K562 (cell line): ENCODE results near the gene DENND4C. TPM values are rescaled to one million over a fixed set of nuclear protein-coding genes. Genes with fewer than 3 reads are reported as not detected.

ENCODE experiments used
- ATAC-seq: fragments of 200-7000 bp; cut with Tn5 transposase; 3 replicates; pipeline ENCODE4 v1.9.1; 2020; ENCODE audit warnings: moderate library complexity
- BruUV-seq: library from RNA; stranded (reverse); fragments of 400-500 nt; replicated peaks from 2 replicates; lab custom pipeline; 2021; lab: Mats Ljungman, UMichigan
- CTCF ChIA-PET: fragments of 300-600 bp; formaldehyde crosslinking; extraction: SDS; loops from one replicate; lab custom pipeline; 2021; ENCODE audit warnings: low intra/inter-chr PET ratio; lab: Yijun Ruan, JAX
- POLR2A ChIA-PET: fragments of 300-600, 350-650 bp; sonication (Branson Sonifier 250); formaldehyde crosslinking; extraction: SDS; loops from one replicate; lab custom pipeline; 2021; ENCODE audit warnings: antibody characterized with exemption, inconsistent platforms; lab: Yijun Ruan, JAX
- DNase-seq, 4 experiments: peaks; one replicate each; pipeline versions ENCODE4 v3.0.0 to v3.0.0-alpha.2; 2011 to 2018; ENCODE audit warnings: low spot score in 3 of 4, mixed read lengths in 3 of 4; ENCODE audit errors: extremely low read depth in 1 of 4
- FAIRE-seq: peaks from 2 replicates; lab custom pipeline; 2011; peaks lifted over from hg19 to GRCh38; lab: Jason Lieb, UNC
- H2AFZ ChIP-seq: 2 replicates; pipeline ENCODE4 v1.6.0; 2011; ENCODE audit warnings: low read depth, low read length, control low read depth, inconsistent platforms
- H3K27ac ChIP-seq: fragments of 200-600 bp; 3 replicates; pipeline ENCODE4 v1.8.0; 2011; ENCODE audit warnings: low read depth, mild to moderate bottlenecking, control low read depth, inconsistent platforms, low read length, moderate library complexity, mixed read lengths; ENCODE audit errors: extremely low read depth
- H3K27me3 ChIP-seq, 2 experiments: fragments of 300-600 bp in 1 of 2; 2 replicates in 1 of 2; 3 replicates in 1 of 2; pipeline versions ENCODE4 v1.6.0 to v1.8.0; 2011; ENCODE audit warnings: inconsistent platforms in 2 of 2, low read length in 2 of 2, mild to moderate bottlenecking in 1 of 2, mixed read lengths in 1 of 2, moderate library complexity in 1 of 2; ENCODE audit not compliant: control insufficient read depth in 2 of 2, insufficient read depth in 2 of 2
- H3K36me3 ChIP-seq: fragments of 300-600 bp; 3 replicates; pipeline ENCODE4 v1.8.0; 2011; ENCODE audit warnings: mild to moderate bottlenecking, low read length, inconsistent platforms; ENCODE audit not compliant: control insufficient read depth, insufficient read depth
- H3K4me1 ChIP-seq, 2 experiments: fragments of 200-600 bp in 1 of 2; replicated peaks in 1 of 2; 2 replicates in 1 of 2; 3 replicates in 1 of 2; pipeline versions ENCODE4 v1.5.1 to v1.8.0; 2011; ENCODE audit warnings: inconsistent platforms in 2 of 2, low read length in 2 of 2, mild to moderate bottlenecking in 1 of 2, mixed read lengths in 1 of 2, moderate library complexity in 1 of 2; ENCODE audit not compliant: control insufficient read depth in 2 of 2, insufficient read depth in 2 of 2
- H3K4me2 ChIP-seq: 2 replicates; pipeline ENCODE4 v1.6.1; 2011; ENCODE audit warnings: low read length, control low read depth, inconsistent platforms, mixed read lengths; ENCODE audit not compliant: insufficient read depth
- H3K4me3 ChIP-seq: fragments of 200-600 bp; sonication (generic), shearing (Covaris generic); 2 replicates; pipeline ENCODE4 v1.5.1; 2016; ENCODE audit warnings: control low read depth, inconsistent platforms
- H3K79me2 ChIP-seq: fragments of 200-600 bp; 3 replicates; pipeline ENCODE4 v1.8.0; 2011; ENCODE audit warnings: low read length, inconsistent platforms; ENCODE audit not compliant: control insufficient read depth, insufficient read depth
- H3K9ac ChIP-seq, 2 experiments: 2 replicates each; pipeline versions ENCODE4 v1.6.0 to v1.6.1; 2011; ENCODE audit warnings: low read depth in 2 of 2, low read length in 2 of 2, control low read depth in 1 of 2, inconsistent platforms in 1 of 2, mild to moderate bottlenecking in 1 of 2, mixed read lengths in 1 of 2; ENCODE audit not compliant: insufficient read depth in 1 of 2
- H3K9me1 ChIP-seq: one replicate; pipeline ENCODE4 v1.6.0; 2011; ENCODE audit warnings: inconsistent platforms, mild to moderate bottlenecking, low read length, moderate library complexity; ENCODE audit not compliant: control insufficient read depth, insufficient read depth
- H3K9me3 ChIP-seq: replicated peaks from 2 replicates; pipeline ENCODE4 v1.5.1; 2011; ENCODE audit warnings: low read depth, low read length, inconsistent platforms; ENCODE audit not compliant: control insufficient read depth, insufficient read depth
- H4K20me1 ChIP-seq: replicated peaks from 2 replicates; pipeline ENCODE4 v1.6.1; 2011; ENCODE audit warnings: low read length, inconsistent platforms, mixed read lengths; ENCODE audit not compliant: control insufficient read depth, insufficient read depth
- BRCA1 ChIP-seq, 2 experiments: fragments of 450-650 bp in 1 of 2; sonication (generic) in 1 of 2; formaldehyde crosslinking in 1 of 2; IDR thresholded peaks; 2 replicates each; pipeline versions ENCODE4 v1.5.0 to v1.6.1; 2017 to 2020; ENCODE audit warnings: mild to moderate bottlenecking in 1 of 2, missing genetic modification reagents in 1 of 2
- CBX2 ChIP-seq: fragments of 200-600 bp; sonication (generic); IDR thresholded peaks from one replicate; pipeline ENCODE4 v1.6.1; 2012; ENCODE audit warnings: mild to moderate bottlenecking, low read length, inconsistent platforms; ENCODE audit not compliant: insufficient read depth, poor library complexity, severe bottlenecking
- CBX5 ChIP-seq: IDR thresholded peaks from 2 replicates; pipeline ENCODE4 v1.6.1; 2014; ENCODE audit warnings: low read depth, borderline replicate concordance
- CHD1 ChIP-seq: fragments of 200-600 bp; sonication (generic); IDR thresholded peaks from one replicate; pipeline ENCODE4 v1.6.1; 2012; ENCODE audit warnings: mild to moderate bottlenecking, moderate library complexity, low read length, inconsistent platforms
- COPS2 ChIP-seq: fragments of 450-650 bp; conservative IDR thresholded peaks from 2 replicates; pipeline ENCODE4 v1.6.1; 2016; ENCODE audit warnings: mild to moderate bottlenecking, moderate library complexity
- GABPB2 ChIP-seq: fragments of 250-450 bp; sonication (Bioruptor Pico); conservative IDR thresholded peaks from 2 replicates; pipeline ENCODE4 v1.5.1; 2021; ENCODE audit warnings: mild to moderate bottlenecking
- HNRNPK ChIP-seq: fragments of 200-400 bp; formaldehyde crosslinking; IDR thresholded peaks from one replicate; pipeline ENCODE4 v1.6.1; 2018; ENCODE audit warnings: mild to moderate bottlenecking, low read depth, low read length; ENCODE audit not compliant: poor library complexity, severe bottlenecking
- IRF2 ChIP-seq: sonication (generic); formaldehyde crosslinking; IDR thresholded peaks from 2 replicates; pipeline ENCODE4 v1.8.1; 2022; ENCODE audit warnings: mild to moderate bottlenecking, missing genetic modification reagents
- POLR2A ChIP-seq: fragments of 450-650 bp; conservative IDR thresholded peaks from 2 replicates; pipeline ENCODE4 v1.6.1; 2016
- RFX5 ChIP-seq: IDR thresholded peaks from 2 replicates; pipeline ENCODE4 v1.6.1; 2011; ENCODE audit warnings: low read depth, mild to moderate bottlenecking, improper control_type of control experiment, low read length
- RHOXF2B ChIP-seq: fragments of 250-450 bp; sonication (Bioruptor Pico); conservative IDR thresholded peaks from 2 replicates; pipeline ENCODE4 v1.5.1; 2021
- ZNF12 ChIP-seq: sonication (generic); formaldehyde crosslinking; IDR thresholded peaks from 2 replicates; pipeline ENCODE4 v1.4.0; 2020; ENCODE audit warnings: mild to moderate bottlenecking, missing genetic modification reagents
- ZNF347 ChIP-seq: fragments of 450-650 bp; formaldehyde crosslinking; IDR thresholded peaks from 2 replicates; pipeline ENCODE4 v1.4.0; 2020; ENCODE audit warnings: low read depth, mild to moderate bottlenecking, moderate library complexity
- ZNF584 ChIP-seq: fragments of 200-800 bp; sonication (Bioruptor generic); IDR thresholded peaks from 2 replicates; pipeline ENCODE4 v1.6.1; 2016; ENCODE audit warnings: low read depth, mild to moderate bottlenecking, missing genetic modification characterization, missing compliant biosample characterization
- ZNF707 ChIP-seq: fragments of 250-450 bp; sonication (Bioruptor Pico); conservative IDR thresholded peaks from 2 replicates; pipeline ENCODE4 v1.8.0; 2022; ENCODE audit warnings: inconsistent platforms, mild to moderate bottlenecking, moderate library complexity
- whole genome bisulfite sequencing: fragments of 100-300 bp; shearing (Covaris generic); methylation state at CpG from one replicate; pipeline ENCODE4 v1.1.6; 2016; ENCODE audit warnings: low coverage, mixed read lengths; ENCODE audit not compliant: insufficient coverage; ENCODE audit errors: missing lambda C conversion rate; 5-methylcytosine and 5-hydroxymethylcytosine counted together
- in situ Hi-C: fragments of 300-500 bp; cut with MboI; formaldehyde crosslinking; loops from 4 replicates; pipeline ENCODE4 v1.15.0; 2018; ENCODE audit warnings: inconsistent platforms, mixed read lengths
- intact Hi-C: fragments of 100-400 bp; cut with micrococcal nuclease; formaldehyde crosslinking; loops from 2 replicates; pipeline ENCODE4 v1.14.2; 2022
- polyA plus RNA-seq, 8 experiments: library from polyadenylated mRNA; depleted of rRNA in 4 of 8; stranded (reverse) in 5 of 8; unstranded in 3 of 8; fragments of >200 nt; fragmentation: Nextera tagmentation in 2 of 8; fragmentation: Illumina TruSeq in 1 of 8; extraction: Ambion mirVana in 2 of 8; extraction: Trizol in 1 of 8; gene quantifications; 2 replicates each; pipeline versions ENCODE4 v1.2.1 to v1.2.3, GENCODE V29; 2011 to 2014; ENCODE audit warnings: inconsistent platforms in 1 of 8, missing spikeins in 1 of 8
- total RNA-seq, 7 experiments: library from RNA; depleted of rRNA in 6 of 7; stranded (reverse); fragments of >200 nt in 6 of 7; fragmentation: Illumina TruSeq in 2 of 7; extraction: Trizol in 2 of 7; gene quantifications; 2 replicates each; pipeline versions ENCODE4 v1.2.1 to v1.2.3, GENCODE V29; 2011 to 2021; ENCODE audit warnings: low replicate concordance in 1 of 7
- TF ChIP-seq, protein P1 (sequence below): fragments of 450-650 bp; IDR thresholded peaks from 2 replicates; pipeline ENCODE4 v1.6.1; 2016; ENCODE audit warnings: missing biosample characterization, missing genetic modification characterization
- TF ChIP-seq, protein P2 (sequence below): fragments of 250-450 bp; sonication (Bioruptor Pico); IDR thresholded peaks from 2 replicates; pipeline ENCODE4 v1.5.0; 2021; ENCODE audit warnings: mild to moderate bottlenecking, moderate library complexity
- TF ChIP-seq, protein P3 (sequence below): sonication (generic); formaldehyde crosslinking; IDR thresholded peaks from 2 replicates; pipeline ENCODE4 v1.8.0; 2022; ENCODE audit warnings: mild to moderate bottlenecking, missing genetic modification reagents

DENND4C gene
- total and polyA plus RNA-seq, 9 of the 15 experiments (the other 6 are each of a cell fraction or from before 2014, with no cell fraction given): 4.8 to 31.8 (median 13.9) TPM

DNA sequence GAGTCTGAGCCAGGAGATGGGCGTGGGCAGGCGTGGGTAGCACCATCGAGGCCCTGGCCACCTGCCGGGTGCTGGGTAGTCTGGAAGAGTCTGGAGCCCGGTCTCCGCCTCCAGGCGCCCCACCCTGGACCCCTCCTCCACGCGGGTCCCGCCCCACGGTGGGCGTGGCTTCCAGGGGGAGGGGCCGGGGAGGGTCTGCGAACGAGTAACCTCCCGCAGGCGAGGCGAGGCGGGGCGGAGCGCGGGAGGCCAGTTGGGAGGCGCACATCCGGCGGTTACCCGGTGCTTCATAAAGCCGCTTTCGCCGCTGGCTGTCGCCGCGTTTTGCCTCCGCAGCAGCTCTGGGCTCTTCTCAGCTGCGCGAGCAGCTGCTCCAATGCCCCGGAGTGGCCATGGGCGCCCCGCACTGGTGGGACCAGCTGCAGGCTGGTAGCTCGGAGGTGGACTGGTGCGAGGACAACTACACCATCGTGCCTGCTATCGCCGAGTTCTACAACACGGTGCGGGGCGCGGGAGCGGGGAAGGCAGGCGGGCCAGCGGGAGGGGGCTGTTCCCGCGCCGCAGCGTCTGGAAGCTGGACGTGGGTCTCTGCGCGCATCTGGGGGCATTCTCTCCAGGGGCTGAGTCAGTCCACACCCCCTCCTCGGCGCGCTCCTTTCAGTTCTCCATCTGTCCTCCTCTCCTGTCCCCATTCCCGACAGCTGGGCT is 178.4 kb downstream of the DENND4C start, which contains the start of gene ACER2:
TSS of gene ACER2 (plus strand) at position 317 of the 708 bp plus-strand sequence. CDS start at position 393, 76 bp downstream.
- Histone ChIP-seq H3K4me2 (peak within 1 kb of the TSS; percentile 83), H3K4me3 (peak within 1 kb of the TSS; percentile 49), H3K9me1 (no peaks in the 10 kb centered on the region), H4K20me1 (no peaks in the 10 kb centered on the region), H3K27ac (peak within 1 kb of the TSS; percentile 66), H2AFZ (peak within 1 kb of the TSS; percentile 79), H3K9ac (peak within 1 kb of the TSS; percentile 54 to 95), H3K79me2 (peaks cover 19% of the 10 kb centered on the region; the same call in 2 of the 3 replicates), H3K27me3 (no peaks in the 10 kb centered on the region), H3K36me3 (no peaks in the 10 kb centered on the region), H3K9me3 (no peaks in the 10 kb centered on the region), H3K4me1 (peaks cover 18 to 19% of the 10 kb centered on the region in 2 experiments; a peak in 4 of 5 replicates)
- in situ Hi-C loops (no loop called here), intact Hi-C loops (loop anchor here (2.0 kb wide), 1 partner anchor 28 kb away; the partner anchor contains the start of gene RPS6)
- ChIA-PET CTCF (no interaction called here), POLR2A (interaction anchor here (0.8 to 1.0 kb wide), 2 partner anchors 13 to 29 kb away, joined by 5 read pairs; partner anchors contain the start of gene RPS6)
- BruUV-seq: TSS peak; percentile 53
- ATAC-seq: peak; percentile 94
- DNase-seq: peak; percentile 93 to 95 (median 94)
- FAIRE-seq: peak; percentile 73
- 0% methylated on average over 9 of the region's 61 CpGs for WGBS
- TF ChIP-seq BRCA1 (IDR thresholded peaks at IDR 0.05): no peak
- no peak for TF ChIP-seq BRCA1 (CRISPR knock-in tag; IDR thresholded peaks at IDR 0.05)
- no peak for TF ChIP-seq ZNF707
- TF ChIP-seq, protein P1, sequence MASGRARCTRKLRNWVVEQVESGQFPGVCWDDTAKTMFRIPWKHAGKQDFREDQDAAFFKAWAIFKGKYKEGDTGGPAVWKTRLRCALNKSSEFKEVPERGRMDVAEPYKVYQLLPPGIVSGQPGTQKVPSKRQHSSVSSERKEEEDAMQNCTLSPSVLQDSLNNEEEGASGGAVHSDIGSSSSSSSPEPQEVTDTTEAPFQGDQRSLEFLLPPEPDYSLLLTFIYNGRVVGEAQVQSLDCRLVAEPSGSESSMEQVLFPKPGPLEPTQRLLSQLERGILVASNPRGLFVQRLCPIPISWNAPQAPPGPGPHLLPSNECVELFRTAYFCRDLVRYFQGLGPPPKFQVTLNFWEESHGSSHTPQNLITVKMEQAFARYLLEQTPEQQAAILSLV (tag): no peak
- TF ChIP-seq, protein P2, sequence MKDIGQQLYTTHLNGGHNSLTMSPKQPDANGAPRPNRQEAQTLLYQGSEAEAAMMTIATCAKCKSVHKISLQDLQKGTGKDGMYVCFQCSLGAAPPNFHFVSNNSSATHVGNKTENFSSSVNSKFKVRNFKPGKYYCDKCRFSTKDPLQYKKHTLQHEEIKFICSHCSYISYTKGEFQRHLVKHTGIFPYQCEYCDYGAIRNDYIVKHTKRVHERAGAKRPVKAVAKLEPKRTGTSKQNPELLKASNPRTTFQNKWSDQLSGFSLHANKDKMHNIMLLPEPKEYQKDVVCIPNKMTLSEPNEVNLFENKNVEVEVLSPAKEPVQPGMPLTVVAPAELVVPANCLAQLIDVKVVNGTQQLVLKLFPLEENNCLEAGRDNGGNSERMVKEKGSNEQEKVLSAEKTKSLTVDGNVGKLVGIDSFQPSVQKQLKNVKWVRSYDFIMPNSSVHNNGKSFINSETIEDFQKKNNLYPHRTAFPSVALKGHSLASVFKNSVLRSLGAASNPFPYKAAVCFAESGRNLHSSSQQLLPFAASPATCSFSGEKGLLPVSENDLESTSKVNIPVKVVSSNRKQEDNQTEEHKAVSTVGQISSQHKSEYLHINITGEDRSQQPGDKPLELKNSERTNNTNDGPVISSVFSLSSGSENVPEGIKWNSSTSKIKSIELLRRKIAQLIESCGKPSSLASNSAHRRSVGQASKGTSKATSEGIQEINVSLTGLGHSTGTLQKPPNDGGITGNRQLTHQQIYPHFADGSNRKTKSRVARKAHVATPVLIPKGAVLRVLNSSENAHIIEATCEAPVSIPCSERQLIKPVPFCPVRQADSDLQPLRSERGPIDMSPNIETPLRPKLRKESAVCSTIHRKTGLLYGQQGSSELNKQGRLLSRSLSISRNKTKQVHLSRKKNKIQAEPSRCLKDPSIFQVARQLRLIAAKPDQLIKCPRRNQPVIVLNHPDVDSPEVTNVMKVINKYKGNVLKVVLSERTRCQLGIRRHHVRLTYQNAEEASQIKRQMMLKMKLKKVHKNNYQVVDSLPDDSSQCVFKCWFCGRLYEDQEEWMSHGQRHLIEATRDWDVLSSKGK (CRISPR knock-in tag): no peak
- TF ChIP-seq RFX5: no peak
- no peak for TF ChIP-seq ZNF584
- no peak for TF ChIP-seq CBX2
- TF ChIP-seq IRF2 (CRISPR knock-in tag): no peak
- no peak for TF ChIP-seq RHOXF2B
- no peak for TF ChIP-seq ZNF12
- TF ChIP-seq POLR2A: peak; percentile 89
- no peak for TF ChIP-seq CBX5
- TF ChIP-seq GABPB2 (CRISPR knock-in tag): no peak
- TF ChIP-seq ZNF347: no peak
- TF ChIP-seq HNRNPK: no peak
- TF ChIP-seq, protein P3, sequence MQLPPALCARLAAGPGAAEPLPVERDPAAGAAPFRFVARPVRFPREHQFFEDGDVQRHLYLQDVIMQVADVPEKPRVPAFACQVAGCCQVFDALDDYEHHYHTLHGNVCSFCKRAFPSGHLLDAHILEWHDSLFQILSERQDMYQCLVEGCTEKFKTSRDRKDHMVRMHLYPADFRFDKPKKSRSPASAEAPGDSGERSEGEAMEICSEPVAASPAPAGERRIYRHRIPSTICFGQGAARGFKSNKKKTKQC (CRISPR knock-in tag): no peak
- no peak for TF ChIP-seq COPS2
- no peak for TF ChIP-seq CHD1
